ENCODE results near the gene GNAI2. TPM values are rescaled to one million over a fixed set of nuclear protein-coding genes. Genes with fewer than 3 reads are reported as not detected.
A peak's percentile ranks its signal among the peaks of the same experiment; 100 is the strongest.

The GNAI2 gene
- total RNA-seq, 3 donors from 2014 or later = 47.0 to 190 (median 96.4) TPM

DNA sequence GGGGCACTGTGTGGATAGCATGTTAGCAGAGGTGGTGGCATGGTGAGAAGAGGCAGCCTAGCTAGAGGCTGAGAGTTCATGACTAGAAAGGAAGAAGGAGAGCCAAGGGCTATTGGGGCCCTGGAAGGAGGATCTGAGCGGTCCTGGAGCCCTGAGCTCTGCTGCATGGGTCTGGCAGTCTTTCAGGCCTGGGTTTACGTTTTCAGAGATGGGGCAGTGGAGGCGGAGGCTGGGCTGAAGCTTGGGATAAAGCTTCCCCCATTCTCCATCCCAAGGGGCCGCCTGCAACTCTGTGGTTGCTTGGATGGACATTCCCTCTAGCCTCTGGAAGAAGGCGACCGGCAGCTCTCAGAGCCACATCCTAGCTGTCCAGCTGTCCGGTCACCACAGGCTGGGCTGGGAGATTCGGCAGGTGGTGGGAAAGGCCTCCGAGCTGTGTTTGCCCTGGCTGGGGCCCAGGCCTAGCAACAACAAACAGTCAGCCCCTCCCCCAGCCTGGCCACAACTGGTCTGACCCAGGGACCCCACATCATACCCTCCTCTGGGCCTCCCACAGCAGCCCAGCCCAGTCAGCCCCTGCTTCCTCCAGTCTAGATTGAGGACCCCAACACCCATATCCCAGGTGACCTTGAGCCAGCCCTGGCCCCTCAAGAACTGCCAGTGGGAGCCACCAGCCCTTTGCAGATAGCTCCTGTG lies 32.7 kb upstream of the GNAI2 start:
- ATAC-seq = no peak
- Histone ChIP-seq H3K9me3 (no peaks in the 10 kb centered on the region), H3K4me3 (no peak overlapping the region), H3K36me3 (ENCODE audit: low read depth) (no peaks in the 10 kb centered on the region), H3K4me1 (ENCODE audit: low read depth) (peaks cover 11% of the 10 kb centered on the region)
- intact Hi-C loops (cut with DNase I, micrococcal nuclease) = no loop called here
- TF ChIP-seq, protein P1, sequence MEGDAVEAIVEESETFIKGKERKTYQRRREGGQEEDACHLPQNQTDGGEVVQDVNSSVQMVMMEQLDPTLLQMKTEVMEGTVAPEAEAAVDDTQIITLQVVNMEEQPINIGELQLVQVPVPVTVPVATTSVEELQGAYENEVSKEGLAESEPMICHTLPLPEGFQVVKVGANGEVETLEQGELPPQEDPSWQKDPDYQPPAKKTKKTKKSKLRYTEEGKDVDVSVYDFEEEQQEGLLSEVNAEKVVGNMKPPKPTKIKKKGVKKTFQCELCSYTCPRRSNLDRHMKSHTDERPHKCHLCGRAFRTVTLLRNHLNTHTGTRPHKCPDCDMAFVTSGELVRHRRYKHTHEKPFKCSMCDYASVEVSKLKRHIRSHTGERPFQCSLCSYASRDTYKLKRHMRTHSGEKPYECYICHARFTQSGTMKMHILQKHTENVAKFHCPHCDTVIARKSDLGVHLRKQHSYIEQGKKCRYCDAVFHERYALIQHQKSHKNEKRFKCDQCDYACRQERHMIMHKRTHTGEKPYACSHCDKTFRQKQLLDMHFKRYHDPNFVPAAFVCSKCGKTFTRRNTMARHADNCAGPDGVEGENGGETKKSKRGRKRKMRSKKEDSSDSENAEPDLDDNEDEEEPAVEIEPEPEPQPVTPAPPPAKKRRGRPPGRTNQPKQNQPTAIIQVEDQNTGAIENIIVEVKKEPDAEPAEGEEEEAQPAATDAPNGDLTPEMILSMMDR (IDR thresholded peaks at IDR 0.05) = no peak
- DNase-seq = no peak

DNA sequence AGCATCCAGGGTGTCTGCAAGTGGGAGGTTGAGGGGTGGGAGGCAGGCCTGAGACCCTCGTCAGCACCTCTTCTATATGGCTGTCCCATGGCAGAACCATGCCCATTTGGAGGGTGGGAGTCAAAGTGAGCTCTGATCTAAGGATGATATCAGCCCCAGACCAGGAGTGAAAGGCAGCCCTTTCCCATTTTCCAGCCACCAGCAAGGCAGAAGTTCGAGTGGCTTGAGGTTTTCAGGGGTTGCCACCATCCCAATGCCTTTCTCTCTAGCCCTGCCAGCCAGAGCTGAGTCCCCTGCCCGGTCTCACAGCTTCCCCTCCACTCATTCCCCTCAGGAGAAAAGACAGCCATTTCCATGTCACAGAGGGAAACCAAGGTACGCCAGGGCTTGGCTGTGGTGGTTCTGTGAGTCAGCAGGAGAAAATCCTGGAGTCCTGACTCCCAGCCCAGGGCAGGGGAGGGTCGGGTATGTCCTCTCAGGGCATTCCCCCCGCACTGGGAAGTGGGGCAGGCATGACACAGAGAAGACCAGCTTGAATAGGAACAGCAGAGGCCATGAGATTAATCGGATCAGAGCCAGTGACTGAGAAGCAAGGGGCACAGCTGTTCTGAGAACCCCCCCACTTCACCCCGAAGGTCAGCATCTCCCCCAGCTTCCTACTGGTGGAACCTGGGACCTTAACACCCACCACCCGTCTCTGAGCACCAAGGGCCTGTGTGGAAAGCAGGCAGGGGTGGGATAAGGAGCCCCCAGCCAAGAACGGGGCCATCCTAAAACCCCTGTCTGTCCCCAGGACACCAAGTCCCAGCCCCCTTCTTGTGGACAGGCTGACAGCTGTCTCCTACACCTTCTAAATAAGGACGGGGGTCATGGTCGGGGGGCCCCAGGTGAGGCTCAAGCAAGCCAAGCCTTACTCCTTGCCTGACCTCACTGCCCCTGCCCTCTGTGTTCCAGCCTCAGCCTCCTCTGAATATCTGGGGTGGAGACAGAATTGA lies 31.9 kb upstream of the GNAI2 start:
- Histone ChIP-seq H3K4me3 (no peak overlapping the region), H3K4me1 (ENCODE audit: low read depth) (peaks cover 11% of the 10 kb centered on the region), H3K9me3 (no peaks in the 10 kb centered on the region), H3K36me3 (ENCODE audit: low read depth) (no peaks in the 10 kb centered on the region)
- ATAC-seq = no peak
- no peak for DNase-seq
- intact Hi-C loops (cut with DNase I, micrococcal nuclease) = no loop called here
- TF ChIP-seq, protein P1 (IDR thresholded peaks at IDR 0.05) = no peak

GRCh38 chr3:50204804-50205412 lies 31.1 kb upstream of the GNAI2 start, which contains the start of gene SLC38A3:
SLC38A3 (plus strand) TSS chr3:50205271; CDS start chr3:50214200, 8,929 bp downstream.
- Histone ChIP-seq H3K4me1 (ENCODE audit: low read depth) (peaks cover 11% of the 10 kb centered on the region), H3K36me3 (ENCODE audit: low read depth) (no peaks in the 10 kb centered on the region), H3K9me3 (no peaks in the 10 kb centered on the region), H3K4me3 (no peak within 1 kb of the TSS)
- TF ChIP-seq, protein P1 (IDR thresholded peaks at IDR 0.05) = no peak
- DNase-seq (no peak), ATAC-seq (peak; percentile 41)
- intact Hi-C loops (cut with DNase I, micrococcal nuclease) = no loop called here

DNA sequence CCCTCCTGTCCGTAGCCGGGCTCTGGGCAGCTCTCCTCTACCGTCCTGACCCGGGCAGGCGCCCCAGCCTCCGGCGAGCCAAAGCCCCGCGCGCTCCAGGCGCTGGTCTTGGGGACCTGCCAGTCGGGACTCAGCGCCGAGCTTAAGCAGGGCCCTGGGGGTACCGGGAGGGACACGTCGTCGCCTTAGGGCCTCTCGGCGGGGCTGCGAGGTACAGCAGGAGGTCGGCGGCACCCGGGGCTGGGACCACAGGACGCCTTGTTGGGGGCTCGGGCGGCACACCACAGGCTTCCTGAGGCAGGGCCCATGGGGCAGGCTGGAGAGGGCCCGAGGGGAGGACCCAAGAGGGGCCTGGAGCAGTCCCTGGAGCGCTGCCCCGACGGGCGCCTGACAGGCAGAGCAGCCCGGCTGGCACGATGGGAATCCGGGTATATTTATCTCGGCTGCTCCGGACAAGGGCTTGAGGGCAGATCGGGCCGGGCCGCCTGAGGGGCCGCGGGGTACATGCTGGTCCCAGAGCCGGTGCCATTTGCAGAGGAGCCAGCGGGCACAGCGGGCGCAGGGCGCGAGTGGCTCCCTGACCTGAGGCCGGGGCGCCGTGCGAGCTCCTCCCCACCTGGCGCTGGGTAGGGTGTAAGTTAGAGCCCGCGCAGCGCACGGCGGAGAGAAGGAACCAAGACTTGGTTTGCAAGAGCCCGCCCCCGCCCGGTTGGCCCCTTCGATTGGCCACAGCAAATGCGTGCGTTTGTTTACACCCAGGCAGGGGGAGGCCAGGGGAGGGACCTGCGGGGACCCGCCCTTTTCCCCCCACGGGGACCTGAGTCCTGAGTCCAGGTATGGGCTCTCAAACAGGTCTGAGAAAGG lies 30.4 kb upstream of the GNAI2 start:
- ATAC-seq (peak; percentile 53), DNase-seq (peak in 1 of 3 donors; percentile 36)
- H3K9me3 ChIP-seq = no peaks in the 10 kb centered on the region
- no peaks in the 10 kb centered on the region for H3K36me3 ChIP-seq (ENCODE audit: low read depth)
- TF ChIP-seq, protein P1 (IDR thresholded peaks at IDR 0.05) = no peak
- peaks cover 11% of the 10 kb centered on the region for H3K4me1 ChIP-seq (ENCODE audit: low read depth)
- intact Hi-C loops (cut with DNase I, micrococcal nuclease) = no loop called here
- no peak overlapping the region for H3K4me3 ChIP-seq
